A673 (cell line): ENCODE results near the gene CATSPERZ. TPM values are rescaled to one million over a fixed set of nuclear protein-coding genes. Genes with fewer than 3 reads are reported as not detected.

Experiments used
- BruUV-seq: library from RNA; stranded (reverse); fragments of 400-500 nt; replicated peaks from 2 replicates; lab custom pipeline; 2021; lab: Mats Ljungman, UMichigan
- CTCF ChIA-PET: fragments of 300-600 bp; sonication (Branson Sonifier 250); formaldehyde crosslinking; loops from one replicate; lab custom pipeline; 2022; ENCODE audit warnings: antibody characterized with exemption; lab: Charles Lee
- POLR2A ChIA-PET: fragments of 300-600 bp; sonication (Branson Sonifier 250); formaldehyde crosslinking; loops from one replicate; lab custom pipeline; 2022; ENCODE audit warnings: antibody characterized with exemption; ENCODE audit not compliant: low non-redundant PET; lab: Charles Lee
- DNase-seq: peaks from one replicate; pipeline ENCODE4 v3.0.0-alpha.2; 2015; ENCODE audit warnings: low spot score
- H3K27ac ChIP-seq: fragments of 200-600 bp; sonication (generic); 2 replicates; pipeline ENCODE4 v1.5.1; 2016; ENCODE audit warnings: mixed run types, low read depth, mild to moderate bottlenecking, mixed read lengths, antibody characterized with exemption, low read length; ENCODE audit not compliant: poor library complexity, severe bottlenecking
- H3K27me3 ChIP-seq: fragments of 200-600 bp; sonication (generic); replicated peaks from 2 replicates; pipeline ENCODE4 v1.6.1; 2017; ENCODE audit warnings: mixed run types, low read depth, mild to moderate bottlenecking, mixed read lengths, antibody characterized with exemption, low read length; ENCODE audit not compliant: insufficient read depth, poor library complexity
- H3K36me3 ChIP-seq: fragments of 200-600 bp; sonication (generic); 2 replicates; pipeline ENCODE4 v1.6.1; 2016; ENCODE audit warnings: mixed run types, mild to moderate bottlenecking, mixed read lengths, antibody characterized with exemption, low read length; ENCODE audit not compliant: insufficient read depth, poor library complexity, severe bottlenecking
- H3K4me1 ChIP-seq: fragments of 200-600 bp; sonication (generic); 2 replicates; pipeline ENCODE4 v1.6.1; 2017; ENCODE audit warnings: mixed run types, mild to moderate bottlenecking, mixed read lengths, antibody characterized with exemption, low read length; ENCODE audit not compliant: insufficient read depth, poor library complexity, severe bottlenecking
- H3K4me3 ChIP-seq: fragments of 200-600 bp; sonication (generic); 2 replicates; pipeline ENCODE4 v1.5.1; 2016; ENCODE audit warnings: low read depth, mixed run types, mild to moderate bottlenecking, mixed read lengths, low read length; ENCODE audit not compliant: poor library complexity, severe bottlenecking
- H3K9me3 ChIP-seq: fragments of 200-600 bp; sonication (generic); 2 replicates; pipeline ENCODE4 v1.6.1; 2016; ENCODE audit warnings: mixed run types, low read depth, mild to moderate bottlenecking, mixed read lengths, antibody characterized with exemption, low read length; ENCODE audit not compliant: poor library complexity, severe bottlenecking
- EZH2 ChIP-seq: fragments of 200-600 bp; sonication (generic); IDR thresholded peaks from 2 replicates; pipeline ENCODE4 v1.6.1; 2017; ENCODE audit warnings: borderline replicate concordance, low read depth, mild to moderate bottlenecking, mixed read lengths, antibody characterized with exemption, low read length; ENCODE audit not compliant: poor library complexity, severe bottlenecking
- intact Hi-C: fragments of 100-400 bp; cut with micrococcal nuclease; formaldehyde crosslinking; loops from one replicate; pipeline ENCODE4 v1.10.0; 2022; ENCODE audit not compliant: unreplicated experiment
- microRNA-seq: library from miRNA; unstranded; fragments of <30 nt; microRNA quantifications from one replicate; pipeline ENCODE4 v1.2.0, GENCODE V29; 2021
- total RNA-seq: library from RNA; stranded (reverse); gene quantifications from 2 replicates; pipeline ENCODE4 v1.2.3, GENCODE V29; 2021
- TF ChIP-seq, protein P1 (sequence below): fragments of 300-800, 200-600 bp; sonication (generic); conservative IDR thresholded peaks from 2 replicates; pipeline ENCODE4 v1.5.1; 2017; ENCODE audit warnings: low read depth, mild to moderate bottlenecking, antibody characterized with exemption, low read length, moderate library complexity, mixed read lengths

CATSPERZ gene
- total RNA-seq, 1 experiment from 2014 or later, result not detected

DNA sequence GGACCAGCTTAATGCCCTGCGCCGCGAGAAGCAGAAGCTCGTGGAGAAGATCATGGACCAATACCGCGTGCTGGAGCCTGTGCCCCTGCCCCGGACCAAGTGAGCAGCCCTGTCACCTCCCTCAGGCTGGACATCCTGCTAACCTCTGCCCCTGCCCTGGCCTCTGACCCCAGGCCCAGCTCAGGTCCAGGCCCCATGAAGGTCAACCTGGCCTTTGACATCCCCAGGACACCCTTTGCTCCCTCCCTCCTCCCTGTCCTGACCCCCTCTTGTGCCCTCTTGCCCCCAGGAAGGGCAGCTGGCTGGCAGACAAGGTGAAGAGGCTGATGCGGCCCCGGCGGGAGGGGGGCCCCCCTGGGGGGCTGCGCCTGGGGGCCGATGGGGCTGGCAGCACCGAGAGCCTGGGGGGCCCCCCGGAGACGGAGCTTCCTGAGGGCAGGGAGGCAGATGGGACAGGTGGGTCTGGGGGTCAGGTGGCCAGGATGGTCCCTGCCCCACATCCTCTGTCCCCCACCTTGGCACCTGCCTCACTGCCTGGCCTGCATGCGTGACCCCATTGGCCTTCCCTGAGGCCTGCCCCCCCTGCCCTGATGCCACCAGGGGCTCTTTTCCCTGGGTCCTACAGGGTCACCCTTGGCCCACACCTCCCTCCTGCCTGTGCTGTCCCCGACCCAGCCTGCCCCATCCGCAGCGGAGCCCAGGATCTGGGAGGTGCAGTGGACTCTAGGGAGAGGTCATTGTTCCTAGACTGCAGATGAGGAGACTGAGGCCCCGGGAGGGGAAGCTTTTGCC is 53.8 kb downstream of the CATSPERZ start:
- CTCF ChIA-PET, result interaction anchor here (0.7 to 2.7 kb wide), 9 partner anchors 9 to 265 kb away, joined by 3 to 29 read pairs (median 11); partner anchors contain the start of genes PRDX5 and TRMT112
- Histone ChIP-seq H3K9me3 (no peaks in the 10 kb centered on the region), H3K4me1 (peaks cover 20% of the 10 kb centered on the region), H3K4me3 (no peak overlapping the region), H3K36me3 (no peaks in the 10 kb centered on the region), H3K27me3 (no peaks in the 10 kb centered on the region), H3K27ac (no peak overlapping the region)
- POLR2A ChIA-PET, result no interaction called here
- no peak for TF ChIP-seq EZH2
- TF ChIP-seq, protein P1, sequence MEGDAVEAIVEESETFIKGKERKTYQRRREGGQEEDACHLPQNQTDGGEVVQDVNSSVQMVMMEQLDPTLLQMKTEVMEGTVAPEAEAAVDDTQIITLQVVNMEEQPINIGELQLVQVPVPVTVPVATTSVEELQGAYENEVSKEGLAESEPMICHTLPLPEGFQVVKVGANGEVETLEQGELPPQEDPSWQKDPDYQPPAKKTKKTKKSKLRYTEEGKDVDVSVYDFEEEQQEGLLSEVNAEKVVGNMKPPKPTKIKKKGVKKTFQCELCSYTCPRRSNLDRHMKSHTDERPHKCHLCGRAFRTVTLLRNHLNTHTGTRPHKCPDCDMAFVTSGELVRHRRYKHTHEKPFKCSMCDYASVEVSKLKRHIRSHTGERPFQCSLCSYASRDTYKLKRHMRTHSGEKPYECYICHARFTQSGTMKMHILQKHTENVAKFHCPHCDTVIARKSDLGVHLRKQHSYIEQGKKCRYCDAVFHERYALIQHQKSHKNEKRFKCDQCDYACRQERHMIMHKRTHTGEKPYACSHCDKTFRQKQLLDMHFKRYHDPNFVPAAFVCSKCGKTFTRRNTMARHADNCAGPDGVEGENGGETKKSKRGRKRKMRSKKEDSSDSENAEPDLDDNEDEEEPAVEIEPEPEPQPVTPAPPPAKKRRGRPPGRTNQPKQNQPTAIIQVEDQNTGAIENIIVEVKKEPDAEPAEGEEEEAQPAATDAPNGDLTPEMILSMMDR, result no peak
- intact Hi-C loops, result loop anchor here (2.0 kb wide), 1 partner anchor 149 kb away; no protein-coding TSS in a partner anchor
- DNase-seq, result no peak
- BruUV-seq, result no TSS peak

Small RNA genes lying within 50 kb of the gene (microRNA-seq; reads per million reads assigned to microRNA genes)
- not detected for gene MIR7155

Other genes with a start within 250 kb of the CATSPERZ start
- 28.7 and 32.6 TPM in 2 replicates for gene MACROD1, start 134.2 kb upstream of the CATSPERZ start, total RNA-seq
- gene STIP1, start 114.2 kb upstream of the CATSPERZ start, total RNA-seq, result 565 and 577 TPM in 2 replicates
- gene FERMT3, start 93.6 kb upstream of the CATSPERZ start, total RNA-seq, result 99.3 and 99.4 TPM in 2 replicates
- gene TRPT1, start 74.2 kb upstream of the CATSPERZ start, total RNA-seq, result 43.6 and 59.6 TPM in 2 replicates
- gene NUDT22, start 74.1 kb upstream of the CATSPERZ start, total RNA-seq, result 72.4 and 73.8 TPM in 2 replicates
- gene DNAJC4, start 69.8 kb upstream of the CATSPERZ start, total RNA-seq, result 20.2 and 23.9 TPM in 2 replicates
- gene VEGFB, start 65.8 kb upstream of the CATSPERZ start, total RNA-seq, result 93.3 and 108 TPM in 2 replicates
- gene FKBP2, start 59.3 kb upstream of the CATSPERZ start, total RNA-seq, result 57.5 and 63.1 TPM in 2 replicates
- 378 and 402 TPM in 2 replicates for gene PPP1R14B, start 53.4 kb upstream of the CATSPERZ start, total RNA-seq
- 45.3 and 51.1 TPM in 2 replicates for gene PLCB3, start 48.8 kb upstream of the CATSPERZ start, total RNA-seq
- 48.4 and 62.2 TPM in 2 replicates for gene BAD, start 15.7 kb upstream of the CATSPERZ start, total RNA-seq
- 47.9 and 56.6 TPM in 2 replicates for gene GPR137, start 14.5 kb upstream of the CATSPERZ start, total RNA-seq
- 0.26 TPM in 1 of 2 replicates, not detected in the other for gene KCNK4, start 9.1 kb upstream of the CATSPERZ start, total RNA-seq
- 56.2 and 63.8 TPM in 2 replicates for gene ESRRA, start 5.2 kb downstream of the CATSPERZ start, total RNA-seq
- 254 and 270 TPM in 2 replicates for gene TRMT112, start 17.2 kb downstream of the CATSPERZ start, total RNA-seq
- gene PRDX5, start 17.8 kb downstream of the CATSPERZ start, total RNA-seq, result 206 and 221 TPM in 2 replicates
- gene CCDC88B, start 39.8 kb downstream of the CATSPERZ start, total RNA-seq, result 0.47 and 0.76 TPM in 2 replicates
- 22.9 and 24.5 TPM in 2 replicates for gene RPS6KA4, start 58.8 kb downstream of the CATSPERZ start, total RNA-seq